ENCODE data around the gene GLIS1.

GLIS1 gene

GRCh38 chr1:53589043-53589887 lies 149.7 kb downstream of the GLIS1 start:
- Histone ChIP-seq H3K27ac (no peak overlapping the region), H3K9me3 (ENCODE audit: low read depth, low read length) (no peaks in the 10 kb centered on the region), H3K9ac (ENCODE audit: insufficient read length) (no peak overlapping the region), H3K4me3 (no peak overlapping the region), H3K36me3 (ENCODE audit: insufficient read depth, low read length) (no peaks in the 10 kb centered on the region)
- TF ChIP-seq FOXP2 (optimal IDR thresholded peaks at IDR 0.05; ENCODE audit: control extremely low read depth, extremely low read length, insufficient read depth) = no peak
- TF ChIP-seq EZH2 (IDR thresholded peaks at IDR 0.05) = no peak
- TF ChIP-seq POLR2AphosphoS5 (IDR thresholded peaks at IDR 0.05; ENCODE audit: borderline replicate concordance, low read depth, low read length) = no peak
- no peak for DNase-seq (ENCODE audit: low read depth, low spot score)

DNA sequence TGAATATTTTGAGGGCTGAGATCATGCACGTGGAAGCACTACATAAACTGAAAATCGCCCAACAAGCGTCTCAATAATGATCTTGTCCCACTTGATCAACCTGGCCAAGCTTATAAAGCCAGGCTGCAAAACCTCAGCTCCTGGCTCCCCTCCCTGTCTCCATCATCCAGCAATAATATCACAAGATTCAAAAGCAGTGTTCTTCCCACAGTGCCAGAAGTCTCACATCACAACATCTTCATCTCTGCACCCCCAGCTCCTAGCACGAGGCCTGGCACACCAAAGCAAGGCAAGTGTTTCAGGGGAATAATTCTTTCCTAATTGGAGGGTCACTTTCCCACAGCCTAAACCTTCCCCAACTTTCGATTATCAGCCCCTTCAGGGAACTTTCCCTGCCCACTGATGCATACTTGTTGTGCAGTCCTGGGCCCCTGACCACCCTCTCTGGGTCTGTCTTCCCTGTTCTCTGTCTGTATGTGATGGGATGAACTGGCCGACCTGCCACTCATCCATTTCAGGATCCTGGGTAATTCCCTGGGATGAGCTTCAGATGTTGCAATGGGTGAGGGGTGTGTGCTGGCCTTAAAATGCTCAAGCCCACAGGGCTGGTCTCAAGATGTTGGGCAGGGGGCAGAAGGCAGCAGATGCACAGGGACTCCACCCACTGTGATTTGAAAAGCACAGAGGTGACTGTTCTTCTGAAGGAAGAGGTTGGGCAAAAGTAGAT lies 150.7 kb downstream of the GLIS1 start:
- TF ChIP-seq POLR2AphosphoS5 (IDR thresholded peaks at IDR 0.05; ENCODE audit: borderline replicate concordance, low read depth, low read length) (no peak), EZH2 (IDR thresholded peaks at IDR 0.05) (no peak), FOXP2 (optimal IDR thresholded peaks at IDR 0.05; ENCODE audit: control extremely low read depth, extremely low read length, insufficient read depth) (no peak)
- Histone ChIP-seq H3K9me3 (ENCODE audit: low read depth, low read length) (no peaks in the 10 kb centered on the region), H3K27ac (no peak overlapping the region), H3K9ac (ENCODE audit: insufficient read length) (no peak overlapping the region), H3K4me3 (no peak overlapping the region), H3K36me3 (ENCODE audit: insufficient read depth, low read length) (no peaks in the 10 kb centered on the region)
- no peak for DNase-seq (ENCODE audit: low read depth, low spot score)

- DNase-seq (ENCODE audit: low read depth, low spot score) = no peak
- no peak overlapping the region for H3K4me3 ChIP-seq
- no peaks in the 10 kb centered on the region for H3K9me3 ChIP-seq (ENCODE audit: low read depth, low read length)
- no peak overlapping the region for H3K27ac ChIP-seq
- TF ChIP-seq POLR2AphosphoS5 (IDR thresholded peaks at IDR 0.05; ENCODE audit: borderline replicate concordance, low read depth, low read length) = no peak
- H3K9ac ChIP-seq (ENCODE audit: insufficient read length) = no peak overlapping the region
- H3K36me3 ChIP-seq (ENCODE audit: insufficient read depth, low read length) = no peaks in the 10 kb centered on the region
These were observed 151.5 kb downstream of the GLIS1 start for GRCh38 chr1:53587252-53587988.

DNA sequence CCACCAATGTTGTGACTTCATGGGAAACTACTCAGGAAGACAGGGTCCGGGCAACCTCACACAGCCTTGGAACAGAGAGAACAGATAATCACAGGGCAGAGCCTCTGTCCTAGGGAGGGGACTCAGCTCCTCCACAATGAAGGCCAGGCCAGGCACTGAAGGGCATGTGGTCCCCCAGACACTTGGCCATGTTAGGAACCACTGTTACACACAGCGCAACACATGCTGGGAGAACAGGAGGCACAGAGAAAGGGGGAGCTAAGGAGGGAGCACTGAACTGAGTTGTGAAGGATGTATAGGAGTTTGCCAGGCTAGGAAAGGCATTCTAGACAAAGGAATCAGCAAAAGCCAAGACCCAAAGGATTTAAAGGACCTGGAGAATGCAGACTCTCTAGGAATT lies 152.2 kb downstream of the GLIS1 start:
- no peak overlapping the region for H3K4me3 ChIP-seq
- DNase-seq (ENCODE audit: low read depth, low spot score) = no peak
- H3K9ac ChIP-seq (ENCODE audit: insufficient read length) = no peak overlapping the region
- H3K9me3 ChIP-seq (ENCODE audit: low read depth, low read length) = no peaks in the 10 kb centered on the region
- H3K36me3 ChIP-seq (ENCODE audit: insufficient read depth, low read length) = no peaks in the 10 kb centered on the region
- TF ChIP-seq EZH2 (IDR thresholded peaks at IDR 0.05) (no peak), FOXP2 (optimal IDR thresholded peaks at IDR 0.05; ENCODE audit: control extremely low read depth, extremely low read length, insufficient read depth) (no peak), POLR2AphosphoS5 (IDR thresholded peaks at IDR 0.05; ENCODE audit: borderline replicate concordance, low read depth, low read length) (no peak)
- no peak overlapping the region for H3K27ac ChIP-seq

- TF ChIP-seq FOXP2 (optimal IDR thresholded peaks at IDR 0.05; ENCODE audit: control extremely low read depth, extremely low read length, insufficient read depth) (no peak), POLR2AphosphoS5 (IDR thresholded peaks at IDR 0.05; ENCODE audit: borderline replicate concordance, low read depth, low read length) (no peak), EZH2 (IDR thresholded peaks at IDR 0.05) (no peak)
- Histone ChIP-seq H3K36me3 (ENCODE audit: insufficient read depth, low read length) (no peaks in the 10 kb centered on the region), H3K27ac (no peak overlapping the region), H3K9ac (ENCODE audit: insufficient read length) (no peak overlapping the region), H3K4me3 (no peak overlapping the region), H3K9me3 (ENCODE audit: low read depth, low read length) (no peaks in the 10 kb centered on the region)
- no peak for DNase-seq (ENCODE audit: low read depth, low spot score)
These were observed 153.4 kb downstream of the GLIS1 start for GRCh38 chr1:53585565-53585964.

- no peak for DNase-seq (ENCODE audit: low read depth, low spot score)
These were observed 153.8 kb downstream of the GLIS1 start for GRCh38 chr1:53585129-53585528.

GRCh38 chr1:53584777-53585107 lies 154.2 kb downstream of the GLIS1 start:
- DNase-seq (ENCODE audit: low read depth, low spot score) = no peak
- Histone ChIP-seq H3K9me3 (ENCODE audit: low read depth, low read length) (no peaks in the 10 kb centered on the region), H3K9ac (ENCODE audit: insufficient read length) (no peak overlapping the region), H3K36me3 (ENCODE audit: insufficient read depth, low read length) (no peaks in the 10 kb centered on the region), H3K4me3 (no peak overlapping the region), H3K27ac (no peak overlapping the region)
- TF ChIP-seq POLR2AphosphoS5 (IDR thresholded peaks at IDR 0.05; ENCODE audit: borderline replicate concordance, low read depth, low read length) = no peak
- TF ChIP-seq FOXP2 (optimal IDR thresholded peaks at IDR 0.05; ENCODE audit: control extremely low read depth, extremely low read length, insufficient read depth) = no peak

More at GRCh38 chr1:53585129-53585528, 153.8 kb downstream of the GLIS1 start:
- TF ChIP-seq EZH2 (IDR thresholded peaks at IDR 0.05) (no peak), FOXP2 (optimal IDR thresholded peaks at IDR 0.05; ENCODE audit: control extremely low read depth, extremely low read length, insufficient read depth) (no peak), POLR2AphosphoS5 (IDR thresholded peaks at IDR 0.05; ENCODE audit: borderline replicate concordance, low read depth, low read length) (no peak)
- H3K36me3 ChIP-seq (ENCODE audit: insufficient read depth, low read length) = no peaks in the 10 kb centered on the region
- H3K27ac ChIP-seq = no peak overlapping the region
- no peak overlapping the region for H3K9ac ChIP-seq (ENCODE audit: insufficient read length)
- H3K9me3 ChIP-seq (ENCODE audit: low read depth, low read length) = no peaks in the 10 kb centered on the region
- H3K4me3 ChIP-seq = no peak overlapping the region

Data from SK-N-MC (cell line).